Fibroblast of the conjunctiva (primary cell): ENCODE measurements around the gene RAB6A.
"Not testable (repeated sequence)": the region's sequence is repeated elsewhere in the genome, so short reads cannot be mapped to it uniquely, and the experiment has no call there.

Source experiments
- DNase-seq: peaks from one replicate; pipeline ENCODE4 v3.0.0-alpha.2; 2010; ENCODE audit warnings: low read depth

Gene RAB6A

GRCh38 chr11:73726825-73727224 is 34.0 kb downstream of the RAB6A start:
- no peak for DNase-seq

DNA sequence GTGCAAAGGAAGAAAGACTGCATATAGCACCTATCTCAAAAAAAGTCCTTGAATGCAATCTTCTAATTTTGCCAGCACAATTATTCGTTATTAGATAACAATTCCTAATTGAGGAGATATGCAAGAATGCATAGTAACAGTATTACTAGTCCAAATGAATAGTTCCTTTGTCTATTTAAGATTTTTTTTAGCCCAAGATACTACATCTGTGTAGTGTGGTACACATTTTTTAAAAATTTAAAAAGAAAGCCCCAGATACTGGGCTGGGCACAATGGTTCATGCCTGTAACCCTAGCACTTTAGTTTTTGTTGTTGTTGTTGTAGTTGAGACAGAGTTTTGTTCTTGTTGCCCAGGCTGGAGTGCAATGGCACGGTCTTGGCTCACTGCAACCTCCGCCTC is 43.7 kb downstream of the RAB6A start:
- DNase-seq: no peak

GRCh38 chr11:73716153-73717056 is 44.5 kb downstream of the RAB6A start:
- DNase-seq: no peak

- DNase-seq: no peak
These were observed 45.3 kb downstream of the RAB6A start for GRCh38 chr11:73715541-73715940.

GRCh38 chr11:73710964-73711363 is 49.9 kb downstream of the RAB6A start:
- no peak for DNase-seq

GRCh38 chr11:73705053-73705452 is 55.8 kb downstream of the RAB6A start:
- no peak for DNase-seq

DNA sequence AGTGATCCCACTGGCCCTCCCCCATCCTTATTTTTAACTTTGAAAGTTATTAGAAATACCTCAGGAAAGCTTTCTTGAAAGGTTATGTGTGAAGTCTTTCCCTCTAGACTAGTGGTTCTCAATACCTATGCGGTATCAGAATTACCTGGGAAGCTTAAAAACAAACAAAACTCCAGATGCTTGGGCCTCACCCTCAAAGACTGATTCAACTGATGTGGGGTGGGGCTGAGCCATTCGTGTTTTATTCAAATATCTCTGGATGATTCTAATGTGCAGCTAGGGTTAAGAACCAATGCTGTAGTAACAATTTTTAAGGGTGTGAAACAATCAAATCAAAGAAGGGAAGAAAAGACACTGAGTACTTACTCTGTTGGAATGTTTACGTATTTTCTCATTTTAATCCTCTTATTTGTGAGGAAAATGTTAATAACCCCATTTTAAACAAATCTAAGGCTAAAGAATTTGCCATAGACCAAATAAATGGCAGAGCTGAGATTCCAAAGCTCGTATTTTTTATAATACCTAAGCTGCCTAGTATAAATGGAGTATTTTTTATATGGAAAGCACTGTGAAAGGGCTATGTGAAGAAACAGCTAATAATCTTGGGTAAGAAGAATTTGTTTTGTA is 66.9 kb downstream of the RAB6A start:
- DNase-seq: no peak

- no peak for DNase-seq
These were observed 80.2 kb downstream of the RAB6A start for GRCh38 chr11:73680687-73681086.

DNA sequence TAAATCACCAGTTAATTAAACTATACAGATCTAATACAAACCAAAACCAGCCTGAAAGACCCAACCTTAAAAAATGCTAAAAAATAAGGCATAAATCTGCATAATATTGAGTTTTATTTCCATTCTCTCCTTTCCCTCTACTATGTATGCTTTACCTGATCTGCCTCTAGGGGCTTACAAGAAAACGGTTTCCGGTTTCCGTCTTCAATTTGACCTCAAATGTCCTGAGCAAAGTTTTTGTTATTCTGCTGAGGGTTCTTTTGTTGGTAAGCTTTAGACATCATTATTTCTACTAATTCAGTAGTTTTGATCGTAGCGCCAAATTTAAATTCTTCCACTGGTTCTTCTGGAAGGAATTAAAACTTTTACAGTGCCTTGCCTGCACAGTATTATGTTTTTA is 84.3 kb downstream of the RAB6A start:
- DNase-seq: not testable (repeated sequence)

DNA sequence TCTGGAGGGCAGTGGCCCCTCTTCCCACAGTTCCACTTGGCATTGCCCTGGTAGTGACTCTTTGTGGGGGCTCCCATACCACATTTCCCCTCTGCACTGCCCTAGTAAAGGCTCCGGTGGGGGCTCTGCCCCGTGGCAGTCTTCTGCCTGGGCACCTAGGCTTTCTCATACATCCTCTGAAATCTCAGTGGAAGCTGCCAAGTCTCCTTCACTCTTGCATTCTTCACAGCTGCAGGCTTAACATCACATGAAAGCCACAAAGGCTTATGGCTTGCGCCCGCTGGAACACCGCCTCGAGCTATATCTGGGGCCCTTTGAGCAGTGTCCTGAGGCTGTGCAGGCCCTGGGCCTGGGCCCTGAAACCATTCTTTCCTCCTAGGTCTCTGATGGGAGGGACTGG is 89.2 kb downstream of the RAB6A start:
- no peak for DNase-seq

DNA sequence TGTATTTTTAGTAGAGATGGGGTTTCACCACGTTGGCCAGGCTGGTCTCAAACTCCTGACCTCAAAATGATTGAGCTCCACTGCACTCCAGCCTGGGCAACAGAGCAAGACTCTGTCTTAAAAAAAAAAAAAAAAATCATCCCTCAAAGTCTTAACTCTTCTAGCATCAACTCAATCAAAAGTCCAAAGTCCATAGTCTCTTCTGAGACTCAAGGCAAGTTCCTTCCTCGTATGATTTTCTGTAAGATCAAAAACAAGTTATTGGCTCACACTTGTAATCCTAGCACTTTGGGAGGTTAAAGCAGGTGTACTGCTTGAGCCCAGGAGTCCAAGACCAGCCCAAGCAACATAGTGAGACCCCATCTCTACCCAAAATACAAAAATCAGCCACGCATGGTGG is 90.1 kb downstream of the RAB6A start:
- DNase-seq: no peak

DNA sequence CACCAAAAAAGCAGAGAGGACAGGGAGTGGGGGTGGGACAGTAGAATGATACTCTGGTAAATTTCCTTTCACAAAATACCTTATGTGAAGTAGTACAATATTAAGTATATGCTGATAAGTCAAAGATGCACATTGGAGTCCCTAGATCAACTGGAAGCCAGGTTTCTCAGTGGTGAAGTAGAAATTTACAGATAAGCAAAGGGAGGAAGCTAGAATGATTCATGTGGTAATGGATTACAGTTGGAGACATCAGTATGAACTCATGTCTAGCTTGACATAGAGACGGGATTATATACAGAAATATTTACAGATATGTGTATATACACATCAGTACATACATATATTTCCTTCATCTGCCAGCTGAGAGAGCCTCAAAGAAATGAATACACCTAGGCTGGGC is 93.0 kb downstream of the RAB6A start:
- DNase-seq: no peak

DNA sequence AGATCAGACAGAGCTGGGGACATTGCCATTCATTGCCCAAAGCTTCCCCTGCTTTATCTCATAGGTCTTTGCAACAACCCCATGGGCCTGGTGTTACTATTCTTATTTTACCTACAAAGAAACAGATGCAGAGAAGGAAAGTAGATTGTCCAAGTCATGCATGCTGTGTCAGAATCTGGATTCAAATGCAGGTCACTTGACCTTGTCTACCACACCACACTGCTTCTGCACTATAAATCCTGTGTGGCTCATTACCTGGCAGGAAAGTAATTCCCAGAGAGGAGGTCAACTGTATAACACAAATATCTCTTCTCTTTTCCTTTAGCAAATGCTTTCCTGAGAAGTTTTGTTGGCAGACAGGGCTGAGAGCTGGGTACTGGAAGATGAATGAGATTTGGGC is 96.0 kb downstream of the RAB6A start:
- no peak for DNase-seq

DNA sequence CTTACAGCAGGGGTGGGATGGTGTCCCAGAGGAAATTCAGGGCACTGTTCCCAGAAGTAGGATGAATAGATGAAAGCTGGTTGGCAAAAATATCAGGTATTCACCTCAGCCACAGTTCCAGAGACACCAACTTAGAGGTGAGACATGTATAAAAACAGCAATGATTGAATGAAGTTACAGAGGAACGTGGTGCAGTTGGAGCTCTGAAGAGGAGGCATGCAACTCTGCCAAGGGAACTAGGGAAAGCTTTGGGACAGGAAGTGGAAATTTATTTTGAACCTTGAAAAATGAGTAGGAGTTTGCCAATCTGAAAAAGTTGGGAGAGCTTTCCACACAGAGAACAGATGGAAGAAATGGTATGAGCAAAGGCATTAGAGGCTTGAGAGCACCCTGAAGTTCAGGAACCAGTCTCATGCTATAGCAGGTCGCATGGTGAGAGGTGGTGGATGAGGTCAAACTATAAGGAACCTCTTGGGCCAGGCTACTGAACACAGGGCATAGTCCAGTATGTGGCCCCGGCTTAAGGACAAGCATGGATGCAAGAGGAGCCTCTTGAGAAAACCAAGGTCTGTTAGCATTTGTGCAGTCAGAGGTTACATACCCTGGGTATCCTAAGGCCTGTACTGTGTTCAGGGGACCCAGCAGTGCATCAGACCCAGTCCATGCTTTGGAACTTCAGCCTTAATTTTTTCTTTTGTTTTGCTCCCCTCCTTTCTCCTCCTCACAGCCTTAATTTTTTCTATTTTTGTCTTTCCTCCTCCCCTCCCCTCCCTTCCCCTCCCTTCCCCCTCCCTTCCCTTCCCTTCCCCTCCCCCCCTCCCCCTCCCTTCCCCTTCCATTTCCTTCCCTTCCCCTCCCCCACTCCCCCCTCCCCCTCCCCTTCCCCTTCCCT is 97.0 kb downstream of the RAB6A start:
- no peak for DNase-seq

DNA sequence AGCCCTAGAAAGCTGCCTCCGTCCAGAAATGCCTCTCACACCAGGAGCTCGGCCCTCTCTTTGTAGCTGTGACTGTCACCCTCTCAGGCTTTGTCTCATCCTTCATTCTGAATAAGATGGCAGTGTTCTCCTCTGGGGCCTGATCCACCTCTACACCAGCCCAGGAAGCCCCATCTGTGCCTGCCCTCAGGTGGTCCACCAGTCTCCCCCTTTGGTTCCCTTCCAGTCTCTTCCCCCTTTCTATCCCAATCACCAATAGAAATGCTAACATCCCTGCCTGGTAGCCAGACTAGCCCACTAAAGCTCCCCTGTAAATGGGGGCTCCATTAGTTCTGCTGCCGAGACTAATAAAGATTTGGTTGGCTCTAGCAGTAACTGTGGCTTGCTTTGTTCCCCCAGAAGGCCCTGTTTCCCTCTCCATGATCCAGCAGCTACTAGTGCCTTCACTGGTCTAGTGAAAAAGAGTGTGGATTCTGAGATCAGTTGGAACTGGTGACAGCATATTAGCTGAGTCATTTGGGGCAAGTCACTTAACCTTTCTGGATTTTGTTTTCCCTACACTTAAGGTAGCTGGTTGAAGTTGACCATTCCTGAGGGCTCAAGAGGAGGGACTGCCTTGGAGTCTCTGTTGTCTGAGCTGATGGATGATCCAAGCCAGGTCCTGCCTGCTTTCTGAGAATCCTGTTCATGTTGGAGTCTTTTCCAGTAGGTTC is 98.3 kb downstream of the RAB6A start:
- no peak for DNase-seq

- DNase-seq: peak; percentile 66
These were observed 99.7 kb downstream of the RAB6A start for GRCh38 chr11:73661035-73661628.

GRCh38 chr11:73660497-73661034 is 100.3 kb downstream of the RAB6A start:
- DNase-seq: no peak

GRCh38 chr11:73659961-73660360 is 100.9 kb downstream of the RAB6A start:
- no peak for DNase-seq

- no peak for DNase-seq
These were observed 103.9 kb downstream of the RAB6A start for GRCh38 chr11:73656985-73657384.

GRCh38 chr11:73655686-73656085 is 105.2 kb downstream of the RAB6A start:
- DNase-seq: no peak

DNA sequence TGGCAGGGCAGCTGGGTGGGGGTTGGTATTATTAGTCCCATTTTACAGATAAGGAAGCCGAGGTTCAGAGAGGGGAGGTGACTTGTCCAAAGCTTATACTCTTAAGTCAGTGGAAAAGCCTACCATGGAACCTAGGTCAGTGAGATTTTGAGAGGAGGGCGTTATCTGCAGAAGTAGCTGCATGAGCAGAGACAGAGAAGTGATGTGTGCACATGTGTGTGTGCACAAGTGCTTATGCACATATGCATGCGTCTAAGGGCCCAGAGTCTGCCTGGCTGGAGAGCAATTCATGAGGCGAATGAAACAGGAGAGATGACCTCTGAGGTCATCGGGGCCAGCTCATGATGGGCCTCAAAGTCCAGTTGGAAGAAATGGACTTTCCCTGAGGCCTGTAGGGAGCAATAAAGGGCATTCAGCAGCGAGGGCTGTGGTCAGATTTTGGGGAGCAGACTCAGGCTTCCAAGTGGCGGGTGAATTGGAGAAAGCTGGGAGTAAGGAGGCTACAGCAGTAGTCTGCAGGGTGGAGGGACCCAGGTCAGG is 106.3 kb downstream of the RAB6A start:
- DNase-seq: no peak
